GM21528 (cell line): ENCODE data around the gene ASXL3.

ENCODE experiments used
- ATAC-seq: cut with Tn5 transposase; IDR thresholded peaks from one replicate; pipeline ENCODE4 v1.9.1; 2021; ENCODE audit warnings: mild to moderate bottlenecking, moderate library complexity; ENCODE audit not compliant: unreplicated experiment, low FRiP score

ASXL3 gene

DNA sequence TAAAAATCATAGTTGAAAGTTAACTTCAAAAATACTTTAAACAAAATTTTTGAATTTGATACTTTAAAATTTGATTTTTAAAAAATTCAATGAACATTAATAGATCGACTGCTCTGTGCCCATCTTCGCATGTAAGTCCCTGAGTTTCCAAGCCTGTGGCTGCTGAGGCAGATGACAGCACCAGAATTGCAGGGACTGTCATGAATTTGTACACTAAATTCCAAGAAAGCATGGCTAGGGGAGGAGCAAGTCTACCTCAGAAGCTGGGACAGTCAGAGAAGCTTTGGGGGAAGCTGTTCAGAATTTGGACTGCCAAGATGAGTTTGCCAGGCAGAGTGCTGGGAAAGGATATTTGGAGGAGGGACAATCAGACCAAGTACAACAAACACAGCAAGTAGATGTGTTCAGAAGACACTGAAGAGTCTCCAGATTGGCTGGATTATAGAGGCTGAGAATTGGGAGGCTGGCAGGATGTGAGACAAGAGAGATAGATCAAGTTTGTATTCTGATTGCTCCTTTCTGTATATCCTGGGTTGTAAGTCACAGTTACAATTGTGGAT is 79.0 kb downstream of the ASXL3 start:
- ATAC-seq, result no peak

DNA sequence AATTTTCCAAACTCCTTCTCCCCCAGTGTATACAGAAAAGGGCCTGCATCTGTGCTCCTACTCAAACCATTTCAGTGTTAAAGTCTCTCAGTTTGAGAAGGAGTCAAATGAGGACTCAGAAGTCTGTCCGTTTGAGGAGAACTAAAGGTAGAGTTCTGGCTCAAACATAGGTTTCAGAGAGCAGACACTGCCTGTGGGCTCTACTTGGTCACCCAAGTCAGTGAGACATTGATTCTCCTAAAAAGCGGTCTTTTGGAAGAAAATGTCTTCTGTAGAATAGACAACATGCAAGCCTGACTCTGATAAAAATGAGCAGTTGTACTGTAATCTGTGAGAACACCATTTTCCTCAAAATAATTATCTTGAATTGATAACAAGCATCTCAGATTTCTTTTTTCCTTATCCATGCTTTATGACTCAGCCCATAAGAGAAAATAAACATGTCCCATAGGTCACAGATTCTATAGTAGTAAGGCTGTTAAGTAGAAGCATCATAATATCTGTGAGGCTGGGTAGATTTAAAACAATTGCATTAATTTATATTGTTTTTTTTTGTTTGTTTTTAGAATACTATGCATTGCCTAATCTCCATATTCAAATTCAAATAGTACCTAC is 82.8 kb downstream of the ASXL3 start:
- ATAC-seq, result no peak

DNA sequence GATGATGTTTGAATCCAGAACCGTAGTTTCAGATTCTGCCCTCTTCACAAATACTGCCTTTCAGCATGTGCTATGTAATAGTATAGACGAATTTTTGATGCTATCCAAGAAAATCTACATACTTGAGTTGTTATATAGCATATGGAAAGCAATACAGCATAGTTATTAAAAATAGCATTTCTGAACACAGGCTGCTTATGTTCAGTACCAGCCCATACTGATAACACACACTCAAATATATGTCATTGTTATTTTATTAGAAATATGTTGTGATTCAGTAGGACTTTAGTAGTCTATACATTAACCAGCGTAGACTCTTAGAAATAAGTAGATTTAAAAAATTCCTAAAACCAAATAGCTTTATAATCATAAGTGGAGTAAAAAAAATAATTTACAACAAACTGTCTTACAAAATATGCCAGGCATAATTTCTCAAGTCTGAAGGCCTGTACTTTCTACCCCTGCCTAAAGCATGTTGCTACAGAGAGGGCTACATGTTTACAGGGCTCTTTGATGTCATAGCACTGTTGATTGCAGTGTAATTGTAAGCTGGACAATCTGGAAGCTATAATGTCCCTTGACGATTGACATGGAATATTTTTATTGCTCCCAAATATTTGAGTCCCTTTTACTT is 86.3 kb downstream of the ASXL3 start:
- no peak for ATAC-seq

DNA sequence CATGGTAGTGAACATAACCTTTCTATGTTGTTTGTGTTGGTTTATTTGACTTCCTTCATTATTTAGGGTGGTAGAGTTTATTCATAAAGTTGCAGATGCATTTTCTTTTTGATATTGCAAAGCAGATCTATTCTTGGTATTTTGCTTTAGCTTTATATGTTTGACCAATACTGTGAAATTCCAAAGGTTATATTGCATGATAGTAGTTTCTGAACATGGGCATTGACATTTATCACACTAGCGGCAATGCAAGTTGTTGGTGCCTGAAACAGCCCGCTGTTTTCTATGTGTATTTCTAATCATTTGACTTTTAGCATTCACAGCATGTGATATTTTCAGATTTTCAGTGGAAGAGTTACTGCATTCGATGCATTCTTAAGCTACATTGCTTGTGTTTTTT is 87.2 kb downstream of the ASXL3 start:
- ATAC-seq, result no peak

GRCh38 chr18:33665641-33666040 is 87.6 kb downstream of the ASXL3 start:
- ATAC-seq, result no peak

GRCh38 chr18:33666915-33667314 is 88.9 kb downstream of the ASXL3 start:
- no peak for ATAC-seq

DNA sequence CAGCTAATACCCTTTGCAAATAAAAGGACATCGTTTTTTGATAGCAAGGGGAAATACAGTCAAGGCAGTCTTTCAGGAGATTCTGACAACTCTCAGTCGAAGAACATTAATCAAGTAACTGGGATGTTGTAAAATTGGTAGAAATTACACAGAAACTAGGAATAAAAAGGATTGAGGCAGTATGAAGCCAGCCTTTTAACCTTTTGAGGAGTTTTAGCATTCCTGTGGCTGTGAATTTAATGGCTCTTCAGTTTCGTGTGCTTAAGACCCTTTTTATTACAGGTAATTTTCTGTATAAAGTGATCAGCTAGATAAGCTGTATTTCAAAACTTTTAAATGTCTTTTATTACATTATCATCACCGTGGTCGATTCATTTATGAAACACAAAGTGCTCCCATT is 91.6 kb downstream of the ASXL3 start:
- ATAC-seq, result no peak

- ATAC-seq, result no peak
Observed at GRCh38 chr18:33670029-33670428, 92.0 kb downstream of the ASXL3 start.

GRCh38 chr18:33673689-33674088 is 95.7 kb downstream of the ASXL3 start:
- ATAC-seq, result no peak

DNA sequence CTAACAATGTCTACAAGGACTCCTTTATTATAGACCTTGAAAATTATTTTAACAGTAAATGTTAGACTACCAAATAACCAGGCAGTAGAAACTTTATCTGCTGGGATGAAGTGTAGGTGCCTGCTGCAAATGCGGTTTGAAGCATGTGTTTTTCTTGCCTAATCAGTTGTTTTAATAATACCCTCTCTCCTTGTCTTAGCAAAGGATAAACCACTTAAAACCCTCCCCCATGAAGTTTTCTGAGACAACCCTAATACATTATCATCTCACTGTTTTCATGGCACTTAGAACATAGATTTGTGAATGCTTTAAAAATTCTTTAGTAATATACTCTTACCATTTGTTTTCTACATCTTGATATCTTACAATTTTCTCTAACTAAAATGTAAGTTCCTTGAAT is 98.6 kb downstream of the ASXL3 start:
- no peak for ATAC-seq

- ATAC-seq, result no peak
Observed at GRCh38 chr18:33677891-33678290, 99.9 kb downstream of the ASXL3 start.

DNA sequence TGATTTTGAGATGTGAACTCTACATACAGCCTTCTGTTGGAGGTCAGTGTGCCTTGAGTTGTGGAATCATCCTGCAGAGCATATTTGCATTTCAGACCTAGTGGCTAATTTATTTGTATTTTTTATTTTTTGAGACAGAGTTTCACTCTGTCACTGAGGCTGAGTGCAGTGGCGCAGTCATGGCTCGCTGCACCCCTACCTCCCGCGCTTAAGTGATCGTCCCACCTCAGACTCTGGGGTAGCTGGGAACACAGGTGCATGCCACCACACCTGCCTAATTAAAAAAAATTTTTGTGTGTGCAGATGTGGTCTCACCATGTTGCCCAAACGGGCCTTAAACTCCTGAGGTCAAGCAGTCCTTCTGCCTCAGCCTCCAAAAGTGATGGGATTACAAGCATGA is 104.4 kb downstream of the ASXL3 start:
- ATAC-seq, result no peak

- no peak for ATAC-seq
Observed at GRCh38 chr18:33694593-33694992, 116.6 kb downstream of the ASXL3 start.

DNA sequence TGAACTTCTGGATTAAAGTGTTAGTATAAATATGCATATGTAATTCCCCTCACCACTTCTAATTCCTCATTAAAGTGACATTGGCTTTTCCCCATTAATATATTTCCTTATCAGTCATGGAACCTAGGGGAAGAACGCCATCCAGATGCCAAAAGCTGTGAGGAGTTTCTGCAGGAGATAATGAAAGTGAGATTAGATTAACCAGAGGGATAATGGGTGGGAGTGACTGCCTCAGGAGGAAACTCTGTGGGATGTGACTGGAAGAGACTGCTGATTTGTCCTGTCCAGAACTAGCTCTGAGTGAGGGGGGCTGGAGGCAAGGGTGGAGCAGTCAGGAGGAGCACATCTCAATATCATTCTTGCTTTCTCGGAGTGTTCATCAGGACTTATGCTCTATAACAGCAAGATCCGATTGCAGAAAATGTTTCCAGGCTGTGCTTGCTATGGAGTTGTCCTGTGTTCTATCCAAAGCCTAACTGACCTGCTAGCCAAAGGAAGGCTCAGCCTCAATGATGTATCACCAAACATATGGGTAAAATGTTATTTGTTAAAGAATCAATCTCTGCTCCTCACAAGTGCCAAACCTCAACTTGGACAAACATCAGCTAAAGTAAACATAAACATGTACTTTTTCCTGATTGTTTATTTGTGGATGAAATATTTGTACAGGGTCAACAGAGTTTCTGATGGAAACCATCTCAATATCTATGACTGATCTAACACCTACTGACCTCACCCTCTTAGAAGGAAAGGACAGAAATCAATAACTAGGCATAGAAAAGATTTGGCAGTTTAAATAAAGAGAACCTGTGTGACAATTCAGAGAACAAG is 118.5 kb downstream of the ASXL3 start:
- no peak for ATAC-seq

GRCh38 chr18:33697498-33697897 is 119.5 kb downstream of the ASXL3 start:
- ATAC-seq, result no peak

DNA sequence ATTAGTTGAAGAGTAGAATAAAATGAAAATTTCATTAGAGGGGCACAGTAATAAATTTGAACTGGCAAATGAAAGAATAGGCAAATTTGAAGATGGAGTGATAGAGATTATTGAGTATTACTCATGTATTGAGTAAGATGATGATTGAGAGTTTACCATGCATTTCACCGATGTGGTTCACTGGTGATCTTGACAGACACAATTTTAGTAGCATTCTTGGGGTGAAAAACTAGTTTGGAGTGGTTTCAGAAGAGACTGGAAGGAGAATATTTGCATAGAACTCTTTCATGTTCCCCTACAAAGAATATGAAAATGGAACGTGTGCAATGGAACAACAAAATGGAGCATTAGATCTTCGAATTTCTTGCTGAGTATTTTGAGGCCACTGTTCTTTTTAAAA is 121.4 kb downstream of the ASXL3 start:
- ATAC-seq, result no peak

DNA sequence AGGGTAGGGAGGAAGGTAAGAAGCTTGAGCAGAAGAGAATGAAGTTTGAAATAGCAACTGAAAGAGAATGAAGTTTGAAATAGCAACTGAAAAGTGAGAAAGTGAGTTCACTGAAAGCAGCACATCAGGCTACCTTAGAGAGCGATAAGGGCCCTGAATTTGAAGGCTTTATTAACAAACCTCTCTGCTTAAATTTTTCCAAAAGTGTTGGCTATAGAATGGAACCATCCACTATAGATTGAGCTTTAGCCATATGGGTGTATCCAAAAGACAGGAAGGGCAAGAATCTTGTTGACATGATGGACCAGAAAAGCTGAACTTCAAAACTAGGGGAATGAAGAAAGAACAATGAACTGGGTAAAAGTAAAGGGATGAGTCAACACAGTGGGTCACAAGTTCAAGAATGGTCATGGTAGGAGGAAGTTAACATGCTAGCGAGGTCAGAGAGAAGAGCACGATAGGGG is 122.5 kb downstream of the ASXL3 start:
- ATAC-seq, result peak; percentile 80

DNA sequence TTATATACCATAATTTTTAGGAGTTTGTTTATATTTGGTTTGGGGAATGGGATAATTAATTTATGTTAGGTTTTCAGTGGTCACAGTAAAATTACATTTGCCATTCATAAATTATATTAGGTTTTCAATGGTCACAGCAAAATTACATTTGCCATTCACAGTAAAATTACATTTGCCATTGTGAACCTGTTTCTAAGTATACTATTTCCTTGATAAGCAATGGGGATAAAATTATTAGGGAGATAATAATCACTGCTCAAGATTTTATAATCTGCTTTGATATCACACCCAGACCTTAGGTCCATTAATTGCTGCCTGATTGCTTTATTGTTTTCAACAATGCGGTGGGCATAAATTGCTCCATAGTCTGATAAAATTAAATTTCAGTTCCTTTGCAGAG is 124.6 kb downstream of the ASXL3 start:
- ATAC-seq, result no peak

- no peak for ATAC-seq
Observed at GRCh38 chr18:33706391-33706790, 128.4 kb downstream of the ASXL3 start.

GRCh38 chr18:33708876-33709275 is 130.9 kb downstream of the ASXL3 start:
- no peak for ATAC-seq

- no peak for ATAC-seq
Observed at GRCh38 chr18:33710269-33710668, 132.2 kb downstream of the ASXL3 start.
